ENCODE measurements around the gene TGFBR3. TPM values are rescaled to one million over a fixed set of nuclear protein-coding genes. Genes with fewer than 3 reads are reported as not detected.

The TGFBR3 gene
- total and polyA plus RNA-seq, 2 of the 8 experiments (the other 6 are each of a cell fraction or from before 2014, with no cell fraction given) = 2.0 to 6.1 TPM

DNA sequence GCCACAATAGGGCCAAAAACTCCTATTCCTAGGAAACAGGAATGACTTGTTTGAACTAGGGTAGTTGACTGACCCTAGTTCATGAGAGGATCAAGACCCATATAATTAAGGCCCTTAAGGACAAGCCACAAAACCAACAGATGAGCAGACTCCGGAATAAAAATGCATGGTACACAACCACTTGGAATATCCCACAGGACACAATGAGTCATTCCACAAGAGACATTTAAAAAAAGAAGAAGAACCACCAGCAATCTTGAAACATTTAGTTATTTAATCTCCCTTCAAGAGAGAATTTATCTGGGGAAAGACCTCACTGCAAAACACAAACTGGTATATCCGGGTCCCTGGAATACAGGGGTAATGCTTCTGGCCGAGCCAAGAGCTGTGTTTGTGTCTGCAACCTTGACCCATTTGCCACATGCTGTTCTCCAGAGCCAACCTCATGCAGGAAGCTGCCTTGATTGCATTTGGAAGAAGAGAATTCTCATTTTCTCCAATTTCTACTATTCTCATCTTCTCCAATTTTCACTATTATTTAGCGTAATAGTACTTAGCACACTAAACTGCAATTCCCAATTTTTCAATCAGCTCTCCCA is 135.5 kb downstream of the TGFBR3 start:
- Histone ChIP-seq H3K56ac (replicated peaks; ENCODE audit: insufficient read length, low read depth, low read length) (no peak overlapping the region), H2BK20ac (ENCODE audit: low read length) (no peak overlapping the region), H3K27ac (ENCODE audit: low read depth, low read length) (no peak overlapping the region), H2BK12ac (ENCODE audit: low read depth, low read length) (no peak overlapping the region), H2AFZ (ENCODE audit: low read length) (no peak overlapping the region), H3K36me3 (ENCODE audit: control insufficient read depth in 2 of 4, insufficient read depth in 4 of 4, low read length in 3 of 4) (no peaks in the 10 kb centered on the region; a peak in 1 of 8 replicates), H3K9ac (replicated peaks in 1 of 4; ENCODE audit: extremely low read depth in 1 of 4, low read depth in 3 of 4, low read length in 3 of 4) (no peak overlapping the region), H4K20me1 (replicated peaks in 1 of 2; ENCODE audit: control insufficient read depth in 1 of 2, insufficient read depth in 2 of 2, low read length in 2 of 2) (no peaks in the 10 kb centered on the region), H3K79me2 (ENCODE audit: control insufficient read depth in 1 of 2, insufficient read depth in 2 of 2, low read length in 2 of 2) (no peaks in the 10 kb centered on the region), H3K4me1 (replicated peaks in 1 of 4; ENCODE audit: control insufficient read depth in 3 of 4, insufficient read depth in 4 of 4, low read length in 3 of 4) (peaks cover 0 to 5% (median 2%) of the 10 kb centered on the region in 4 experiments; a peak in 1 of 7 replicates), H3K4ac (replicated peaks; ENCODE audit: insufficient read length, low read depth, low read length) (no peak overlapping the region), H3K23ac (ENCODE audit: insufficient read length) (no peak overlapping the region), H3K27me3 (replicated peaks in 1 of 4; ENCODE audit: control insufficient read depth in 3 of 4, extremely low read depth in 1 of 4, insufficient read depth in 3 of 4, low read length in 3 of 4) (no peaks in the 10 kb centered on the region), H3K79me1 (ENCODE audit: low read depth, low read length) (no peaks in the 10 kb centered on the region), H3K4me3 (ENCODE audit: extremely low read depth in 1 of 4, insufficient read depth in 2 of 4, low read depth in 3 of 4, low read length in 4 of 4) (no peak overlapping the region), H2BK120ac (replicated peaks; ENCODE audit: low read depth, low read length) (no peak overlapping the region), H2BK5ac (ENCODE audit: low read depth, low read length) (no peak overlapping the region), H3K14ac (ENCODE audit: insufficient read length) (no peak overlapping the region), H3K9me3 (ENCODE audit: insufficient read depth in 2 of 2, low read depth in 1 of 2, low read length in 1 of 2) (peaks cover 8 to 10% of the 10 kb centered on the region in 2 experiments; a peak in 2 of 4 replicates), H3K18ac (ENCODE audit: extremely low read depth, low read length) (no peak overlapping the region), H3K4me2 (ENCODE audit: insufficient read depth in 1 of 2, low read depth in 2 of 2, low read length in 2 of 2) (no peak overlapping the region), H4K5ac (ENCODE audit: insufficient read length, low read depth, low read length) (no peak overlapping the region), H4K91ac (replicated peaks; ENCODE audit: insufficient read length, low read length) (no peak overlapping the region), H2AK5ac (ENCODE audit: low read depth, low read length) (no peak overlapping the region), H2BK15ac (ENCODE audit: low read length) (no peak overlapping the region), H3K23me2 (ENCODE audit: low read depth, low read length) (no peaks in the 10 kb centered on the region), H4K8ac (ENCODE audit: extremely low read depth, insufficient read depth, low read length) (no peak overlapping the region)
- TF ChIP-seq TBP (IDR thresholded peaks at IDR 0.05; ENCODE audit: low read depth, low read length) (no peak), SP2 (IDR thresholded peaks at IDR 0.05; ENCODE audit: low read length) (no peak)
- ChIA-PET CTCF (ENCODE audit: partially characterized antibody) (interaction anchor here (0.8 kb wide), 1 partner anchor 11 kb away, joined by 3 read pairs; no protein-coding TSS in a partner anchor), POLR2A (ENCODE audit: partially characterized antibody) (no interaction called here)
- FAIRE-seq (no peak), DNase-seq (ENCODE audit: low read depth in 1 of 2, low spot score in 2 of 2) (no peak)
- WGBS, 2 experiments (ENCODE audit: extremely low coverage in 1 of 2, insufficient coverage in 1 of 2, insufficient read length in 1 of 2, insufficient replicate concordance in 2 of 2, low coverage in 1 of 2, low lambda C conversion rate in 2 of 2, missing lambda C conversion rate in 1 of 2) = 94 to 100% methylated on average over 1 to 4 of the region's 4 CpGs

Data from H1 (cell line).